GM21515 (cell line): ENCODE results near the gene ZKSCAN1.
A peak's percentile ranks its signal among the peaks of the same experiment; 100 is the strongest.

Experiments
- ATAC-seq: cut with Tn5 transposase; IDR thresholded peaks from one replicate; pipeline ENCODE4 v1.9.1; 2021; ENCODE audit not compliant: unreplicated experiment

The ZKSCAN1 gene

GRCh38 chr7:100077205-100077604 is 61.8 kb downstream of the ZKSCAN1 start:
- ATAC-seq: no peak

GRCh38 chr7:100079024-100079560 is 63.7 kb downstream of the ZKSCAN1 start:
- ATAC-seq: no peak

DNA sequence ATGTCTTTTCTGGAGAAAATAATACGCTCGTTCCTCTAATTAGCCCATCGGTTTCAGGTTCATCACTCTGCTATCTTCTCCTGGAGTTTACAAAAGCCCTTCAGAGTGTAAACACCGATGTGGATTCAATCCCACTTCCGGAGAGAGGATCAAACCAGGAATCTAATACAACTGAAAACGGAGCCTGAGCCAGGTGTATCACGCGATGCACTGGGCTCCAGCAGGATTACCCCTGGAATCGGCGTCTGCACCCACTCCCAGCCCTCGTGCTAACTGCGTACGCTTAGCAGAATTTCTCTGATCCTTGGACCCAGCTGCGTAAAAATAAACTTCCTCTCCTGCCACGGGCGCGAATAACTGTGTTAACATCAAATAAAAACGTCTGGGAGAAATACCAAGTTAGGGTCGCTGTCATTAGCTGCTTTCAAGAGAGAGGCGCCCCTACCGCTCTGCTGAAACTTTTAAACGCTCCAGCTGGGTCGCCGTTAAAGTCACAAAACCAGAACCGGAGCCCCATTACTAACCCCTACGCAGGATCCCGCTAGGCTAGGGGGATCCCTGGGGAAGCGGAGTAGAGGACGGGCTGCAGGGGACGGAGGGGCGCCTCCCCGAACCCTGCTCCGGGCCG is 65.6 kb downstream of the ZKSCAN1 start:
- ATAC-seq: peak; percentile 21

DNA sequence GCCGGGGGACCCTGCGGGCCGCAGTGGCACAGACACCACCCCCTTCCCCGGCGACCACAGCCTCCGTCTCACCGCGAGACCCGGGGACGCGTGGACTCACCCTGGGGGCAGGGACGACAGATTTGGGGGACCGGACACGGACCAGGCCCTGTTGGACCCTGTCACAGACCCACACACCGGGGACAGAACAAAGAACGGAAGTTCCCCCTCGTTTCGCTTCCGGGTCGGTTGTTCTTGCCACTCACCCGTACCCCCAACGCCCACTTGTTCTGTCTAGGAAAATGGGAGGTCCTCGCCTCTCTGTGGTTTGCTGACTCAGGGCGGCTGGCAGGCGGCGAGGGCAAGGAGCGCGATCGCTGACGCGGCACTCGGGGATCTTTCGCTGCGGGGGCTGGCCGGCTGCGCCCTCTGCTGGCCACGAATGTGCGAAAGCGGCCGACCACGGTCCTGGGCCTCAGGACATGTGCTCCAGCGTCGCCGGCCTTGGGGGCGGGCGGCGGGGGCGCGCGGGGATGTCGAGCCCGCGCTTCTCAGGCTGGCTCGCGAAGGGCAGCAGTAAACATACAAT is 66.2 kb downstream of the ZKSCAN1 start, which contains the start of gene ZNF3:
ZNF3 (minus strand) TSS at position 189 of the 568 bp plus-strand sequence. CDS start 4,366 bp downstream, outside the sequence.
- ATAC-seq: peak; percentile 83

GRCh38 chr7:100082978-100083377 is 67.6 kb downstream of the ZKSCAN1 start:
- no peak for ATAC-seq

DNA sequence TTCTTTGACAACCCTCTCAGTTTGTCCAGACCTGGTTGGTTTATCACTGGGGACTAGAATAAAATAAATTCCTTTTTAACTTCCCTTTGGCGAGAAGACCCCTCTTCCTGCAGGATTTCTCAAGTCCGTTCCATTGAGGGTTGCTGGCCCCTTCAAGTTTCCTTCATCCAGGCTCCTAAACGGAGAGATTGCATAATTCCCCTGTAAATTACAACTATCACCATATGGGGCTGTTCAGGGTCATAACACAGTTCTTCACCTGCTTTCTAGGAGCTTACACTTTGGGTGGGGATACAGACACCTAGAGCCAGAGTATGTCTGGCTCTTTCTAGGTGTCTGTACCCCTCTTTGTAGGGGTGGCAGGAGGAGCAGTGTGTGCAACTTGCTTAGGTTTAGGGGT is 70.1 kb downstream of the ZKSCAN1 start:
- ATAC-seq: no peak

GRCh38 chr7:100087055-100087750 is 71.8 kb downstream of the ZKSCAN1 start:
- ATAC-seq: no peak

- ATAC-seq: no peak
Observed at GRCh38 chr7:100088095-100088620, 72.8 kb downstream of the ZKSCAN1 start.

- no peak for ATAC-seq
Observed at GRCh38 chr7:100088621-100089457, 73.4 kb downstream of the ZKSCAN1 start, which contains the start of gene COPS6. TSS of gene COPS6 (plus strand) at chr7:100088969. CDS start at chr7:100088991, 22 bp downstream.

- no peak for ATAC-seq
Observed at GRCh38 chr7:100089458-100090196, 74.2 kb downstream of the ZKSCAN1 start.

- no peak for ATAC-seq
Observed at GRCh38 chr7:100090527-100091410, 75.4 kb downstream of the ZKSCAN1 start.
